ENCODE results near the gene PPP4R1. TPM values are rescaled to one million over a fixed set of nuclear protein-coding genes. Genes with fewer than 3 reads are reported as not detected.

Gene PPP4R1
- polyA plus RNA-seq, 1 donor (not counting 4 experiments of a cell fraction or from before 2014, with no cell fraction given) = 200 TPM

DNA sequence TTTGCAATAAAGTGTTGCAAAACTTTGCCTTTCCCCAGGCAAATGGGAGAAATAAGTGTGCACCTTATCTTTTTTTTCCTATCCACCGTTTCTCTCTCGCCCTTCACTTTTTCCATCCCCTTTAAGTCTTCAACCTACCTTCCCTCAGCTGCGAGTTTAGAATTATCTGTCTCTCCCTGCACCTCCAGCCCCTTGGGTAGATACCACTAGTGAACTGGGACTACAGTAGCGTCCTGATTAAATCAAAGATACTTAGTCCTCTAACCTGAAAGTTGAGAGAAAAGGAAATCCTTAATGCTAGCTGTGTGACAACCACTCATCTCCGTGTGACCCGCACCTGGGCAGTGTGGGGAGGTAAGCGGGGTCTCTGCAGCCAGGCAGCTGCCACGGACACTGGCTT, 16.1 kb upstream of the PPP4R1 start:
- no peaks in the 10 kb centered on the region for H3K9me1 ChIP-seq (ENCODE audit: control insufficient read depth, extremely low read depth, insufficient read depth, low read length)
- H3K4me3 ChIP-seq (ENCODE audit: control insufficient read depth in 2 of 3, extremely low read depth in 1 of 3, insufficient read depth in 2 of 3, low read depth in 1 of 3, low read length in 3 of 3) = no peak overlapping the region
- no peaks in the 10 kb centered on the region for H3K36me3 ChIP-seq (ENCODE audit: control insufficient read depth in 2 of 2, extremely low read depth in 1 of 2, insufficient read depth in 2 of 2, low read length in 2 of 2)
- no peak for TF ChIP-seq EZH2 (IDR thresholded peaks at IDR 0.05; ENCODE audit: low read length)
- TF ChIP-seq, protein P1, sequence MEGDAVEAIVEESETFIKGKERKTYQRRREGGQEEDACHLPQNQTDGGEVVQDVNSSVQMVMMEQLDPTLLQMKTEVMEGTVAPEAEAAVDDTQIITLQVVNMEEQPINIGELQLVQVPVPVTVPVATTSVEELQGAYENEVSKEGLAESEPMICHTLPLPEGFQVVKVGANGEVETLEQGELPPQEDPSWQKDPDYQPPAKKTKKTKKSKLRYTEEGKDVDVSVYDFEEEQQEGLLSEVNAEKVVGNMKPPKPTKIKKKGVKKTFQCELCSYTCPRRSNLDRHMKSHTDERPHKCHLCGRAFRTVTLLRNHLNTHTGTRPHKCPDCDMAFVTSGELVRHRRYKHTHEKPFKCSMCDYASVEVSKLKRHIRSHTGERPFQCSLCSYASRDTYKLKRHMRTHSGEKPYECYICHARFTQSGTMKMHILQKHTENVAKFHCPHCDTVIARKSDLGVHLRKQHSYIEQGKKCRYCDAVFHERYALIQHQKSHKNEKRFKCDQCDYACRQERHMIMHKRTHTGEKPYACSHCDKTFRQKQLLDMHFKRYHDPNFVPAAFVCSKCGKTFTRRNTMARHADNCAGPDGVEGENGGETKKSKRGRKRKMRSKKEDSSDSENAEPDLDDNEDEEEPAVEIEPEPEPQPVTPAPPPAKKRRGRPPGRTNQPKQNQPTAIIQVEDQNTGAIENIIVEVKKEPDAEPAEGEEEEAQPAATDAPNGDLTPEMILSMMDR (optimal IDR thresholded peaks at IDR 0.05 in 1 of 3, IDR thresholded peaks at IDR 0.05 in 1 of 3, conservative IDR thresholded peaks at IDR 0.05 in 1 of 3; ENCODE audit: extremely low read depth in 1 of 3, insufficient read depth in 2 of 3, low read length in 3 of 3) = no peak
- H3K79me2 ChIP-seq (ENCODE audit: control insufficient read depth, insufficient read depth, low read length) = no peaks in the 10 kb centered on the region
- dilution Hi-C loops (cut with MboI; ENCODE audit: extremely low pct_ligation_motif_present, low sequenced_read_pairs) = no loop called here
- FAIRE-seq = no peak
- peaks cover 24% of the 10 kb centered on the region for H3K4me1 ChIP-seq (ENCODE audit: control insufficient read depth, extremely low read depth, insufficient read depth, low read length)
- DNase-seq (ENCODE audit: low read depth, low spot score) = no peak
- H3K4me2 ChIP-seq (ENCODE audit: control insufficient read depth, extremely low read depth, insufficient read depth, low read depth, low read length) = no peak overlapping the region
- no peaks in the 10 kb centered on the region for H3K27me3 ChIP-seq (ENCODE audit: control insufficient read depth, extremely low read depth, insufficient read depth, low read length)
- H4K20me1 ChIP-seq (ENCODE audit: control insufficient read depth, extremely low read depth, insufficient read depth, low read length) = no peaks in the 10 kb centered on the region
- H3K9ac ChIP-seq (ENCODE audit: control insufficient read depth, extremely low read depth, insufficient read depth, low read length) = no peak overlapping the region
- H3K9me3 ChIP-seq (ENCODE audit: control insufficient read depth, low read depth, low read length) = no peaks in the 10 kb centered on the region
- H3K27ac ChIP-seq (ENCODE audit: control insufficient read depth, insufficient read depth, low read length) = no peak overlapping the region
- H2AFZ ChIP-seq (ENCODE audit: control insufficient read depth, low read length) = no peak overlapping the region

DNA sequence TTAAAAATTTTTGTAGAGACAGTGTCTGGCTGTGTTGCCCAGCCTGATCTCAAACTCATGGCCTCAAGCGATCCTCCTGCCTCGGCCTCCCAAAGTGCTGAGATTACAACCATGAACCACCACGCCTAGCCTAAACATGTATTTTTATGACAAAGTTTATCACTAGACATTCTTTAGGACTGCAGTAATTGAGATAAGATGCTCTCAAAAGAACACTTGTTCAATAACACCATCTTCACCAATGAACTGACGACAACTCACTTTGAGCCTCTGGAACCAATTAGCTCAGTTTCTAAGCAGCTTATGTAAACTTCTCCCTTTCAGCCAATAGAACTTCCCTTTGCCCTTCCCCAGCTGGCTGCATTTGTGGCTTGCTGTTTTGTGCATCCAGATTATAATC, 15.3 kb upstream of the PPP4R1 start:
- no peak for DNase-seq (ENCODE audit: low read depth, low spot score)
- Histone ChIP-seq H3K9ac (ENCODE audit: control insufficient read depth, extremely low read depth, insufficient read depth, low read length) (no peak overlapping the region), H3K27ac (ENCODE audit: control insufficient read depth, insufficient read depth, low read length) (no peak overlapping the region), H3K9me1 (ENCODE audit: control insufficient read depth, extremely low read depth, insufficient read depth, low read length) (no peaks in the 10 kb centered on the region), H3K79me2 (ENCODE audit: control insufficient read depth, insufficient read depth, low read length) (no peaks in the 10 kb centered on the region), H4K20me1 (ENCODE audit: control insufficient read depth, extremely low read depth, insufficient read depth, low read length) (no peaks in the 10 kb centered on the region), H3K36me3 (ENCODE audit: control insufficient read depth in 2 of 2, extremely low read depth in 1 of 2, insufficient read depth in 2 of 2, low read length in 2 of 2) (no peaks in the 10 kb centered on the region), H3K27me3 (ENCODE audit: control insufficient read depth, extremely low read depth, insufficient read depth, low read length) (no peaks in the 10 kb centered on the region), H3K9me3 (ENCODE audit: control insufficient read depth, low read depth, low read length) (no peaks in the 10 kb centered on the region), H3K4me2 (ENCODE audit: control insufficient read depth, extremely low read depth, insufficient read depth, low read depth, low read length) (no peak overlapping the region), H3K4me1 (ENCODE audit: control insufficient read depth, extremely low read depth, insufficient read depth, low read length) (peaks cover 27% of the 10 kb centered on the region), H2AFZ (ENCODE audit: control insufficient read depth, low read length) (no peak overlapping the region), H3K4me3 (ENCODE audit: control insufficient read depth in 2 of 3, extremely low read depth in 1 of 3, insufficient read depth in 2 of 3, low read depth in 1 of 3, low read length in 3 of 3) (no peak overlapping the region)
- TF ChIP-seq, protein P1 (optimal IDR thresholded peaks at IDR 0.05 in 1 of 3, IDR thresholded peaks at IDR 0.05 in 1 of 3, conservative IDR thresholded peaks at IDR 0.05 in 1 of 3; ENCODE audit: extremely low read depth in 1 of 3, insufficient read depth in 2 of 3, low read length in 3 of 3) = no peak
- TF ChIP-seq EZH2 (IDR thresholded peaks at IDR 0.05; ENCODE audit: low read length) = no peak
- dilution Hi-C loops (cut with MboI; ENCODE audit: extremely low pct_ligation_motif_present, low sequenced_read_pairs) = no loop called here
- no peak for FAIRE-seq

Data from keratinocyte (primary cell).